SKM-1 treated with dmso at 0.1 percent for 144 hours (cell line): Measurements from ENCODE around the gene PRUNE2.
A peak's percentile ranks its signal among the peaks of the same experiment; 100 is the strongest.

Source experiments
- DNase-seq: peaks from one replicate; lab custom pipeline; 2025; ENCODE audit not compliant: unreplicated experiment; lab: John Stamatoyannopoulos, UW

Gene PRUNE2

GRCh38 chr9:76634356-76635054, 271.4 kb downstream of the PRUNE2 start:
- DNase-seq = no peak

- no peak for DNase-seq
Observed at GRCh38 chr9:76630916-76631315, 275.0 kb downstream of the PRUNE2 start.

- DNase-seq = peak; percentile 53
Observed at GRCh38 chr9:76629205-76629990, 276.5 kb downstream of the PRUNE2 start.

GRCh38 chr9:76628155-76628554, 277.8 kb downstream of the PRUNE2 start:
- no peak for DNase-seq

- DNase-seq = no peak
Observed at GRCh38 chr9:76626980-76627379, 278.9 kb downstream of the PRUNE2 start.

GRCh38 chr9:76626141-76626540, 279.8 kb downstream of the PRUNE2 start:
- no peak for DNase-seq

GRCh38 chr9:76624391-76625048, 281.4 kb downstream of the PRUNE2 start:
- DNase-seq = no peak

GRCh38 chr9:76620996-76621395, 284.9 kb downstream of the PRUNE2 start:
- DNase-seq = no peak

- DNase-seq = no peak
Observed at GRCh38 chr9:76620581-76620980, 285.3 kb downstream of the PRUNE2 start.

- DNase-seq = no peak
Observed at GRCh38 chr9:76619640-76620039, 286.3 kb downstream of the PRUNE2 start.

GRCh38 chr9:76619197-76619596, 286.7 kb downstream of the PRUNE2 start:
- no peak for DNase-seq

GRCh38 chr9:76618762-76619161, 287.2 kb downstream of the PRUNE2 start:
- no peak for DNase-seq

- DNase-seq = no peak
Observed at GRCh38 chr9:76617497-76618175, 288.3 kb downstream of the PRUNE2 start.

GRCh38 chr9:76616780-76617179, 289.1 kb downstream of the PRUNE2 start:
- DNase-seq = no peak

- DNase-seq = no peak
Observed at GRCh38 chr9:76615177-76615603, 290.7 kb downstream of the PRUNE2 start.

- DNase-seq = no peak
Observed at GRCh38 chr9:76613974-76614373, 291.9 kb downstream of the PRUNE2 start.

GRCh38 chr9:76613150-76613781, 292.6 kb downstream of the PRUNE2 start:
- DNase-seq = no peak

- no peak for DNase-seq
Observed at GRCh38 chr9:76610011-76610352, 295.9 kb downstream of the PRUNE2 start.

- DNase-seq = no peak
Observed at GRCh38 chr9:76609285-76610010, 296.5 kb downstream of the PRUNE2 start.

- no peak for DNase-seq
Observed at GRCh38 chr9:76608575-76609273, 297.2 kb downstream of the PRUNE2 start.
